ENCODE measurements around the gene CAPN5.
"Not testable (repeated sequence)": the region's sequence is repeated elsewhere in the genome, so short reads cannot be mapped to it uniquely, and the experiment has no call there.

Gene CAPN5

DNA sequence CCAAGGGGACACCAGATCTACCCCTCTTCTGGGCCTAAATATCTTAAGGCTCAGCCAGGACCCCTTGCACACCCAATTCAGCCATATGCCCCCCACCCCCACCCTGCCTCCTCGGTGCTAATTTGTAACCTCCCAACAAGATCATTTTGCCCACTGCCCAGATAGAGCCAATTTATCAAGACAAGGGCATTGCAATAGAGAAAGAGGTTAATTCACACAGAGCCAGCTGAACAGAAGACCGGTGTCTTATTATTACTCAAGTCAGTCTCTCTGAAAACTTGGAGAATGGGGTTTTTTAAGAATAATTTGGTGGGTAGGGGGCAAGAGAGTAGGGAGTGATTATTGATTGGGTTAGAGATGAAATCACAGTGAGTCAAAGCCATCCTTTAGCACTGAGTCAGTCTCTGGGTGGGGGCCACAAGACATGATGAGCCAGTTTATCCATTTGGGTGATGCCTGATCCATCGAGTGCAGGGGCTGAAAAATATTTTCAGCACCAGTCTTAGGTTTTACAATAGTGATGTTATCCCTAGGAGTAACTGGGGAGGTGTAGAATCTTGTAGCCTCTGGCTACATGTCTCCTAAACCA is 9.9 kb upstream of the CAPN5 start:
- Histone ChIP-seq H3K4me3 (no peak overlapping the region), H3K27ac (no peak overlapping the region)
- no peak for DNase-seq (ENCODE audit: low spot score)
- TF ChIP-seq, protein P1, sequence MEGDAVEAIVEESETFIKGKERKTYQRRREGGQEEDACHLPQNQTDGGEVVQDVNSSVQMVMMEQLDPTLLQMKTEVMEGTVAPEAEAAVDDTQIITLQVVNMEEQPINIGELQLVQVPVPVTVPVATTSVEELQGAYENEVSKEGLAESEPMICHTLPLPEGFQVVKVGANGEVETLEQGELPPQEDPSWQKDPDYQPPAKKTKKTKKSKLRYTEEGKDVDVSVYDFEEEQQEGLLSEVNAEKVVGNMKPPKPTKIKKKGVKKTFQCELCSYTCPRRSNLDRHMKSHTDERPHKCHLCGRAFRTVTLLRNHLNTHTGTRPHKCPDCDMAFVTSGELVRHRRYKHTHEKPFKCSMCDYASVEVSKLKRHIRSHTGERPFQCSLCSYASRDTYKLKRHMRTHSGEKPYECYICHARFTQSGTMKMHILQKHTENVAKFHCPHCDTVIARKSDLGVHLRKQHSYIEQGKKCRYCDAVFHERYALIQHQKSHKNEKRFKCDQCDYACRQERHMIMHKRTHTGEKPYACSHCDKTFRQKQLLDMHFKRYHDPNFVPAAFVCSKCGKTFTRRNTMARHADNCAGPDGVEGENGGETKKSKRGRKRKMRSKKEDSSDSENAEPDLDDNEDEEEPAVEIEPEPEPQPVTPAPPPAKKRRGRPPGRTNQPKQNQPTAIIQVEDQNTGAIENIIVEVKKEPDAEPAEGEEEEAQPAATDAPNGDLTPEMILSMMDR (IDR thresholded peaks at IDR 0.05), result no peak

DNA sequence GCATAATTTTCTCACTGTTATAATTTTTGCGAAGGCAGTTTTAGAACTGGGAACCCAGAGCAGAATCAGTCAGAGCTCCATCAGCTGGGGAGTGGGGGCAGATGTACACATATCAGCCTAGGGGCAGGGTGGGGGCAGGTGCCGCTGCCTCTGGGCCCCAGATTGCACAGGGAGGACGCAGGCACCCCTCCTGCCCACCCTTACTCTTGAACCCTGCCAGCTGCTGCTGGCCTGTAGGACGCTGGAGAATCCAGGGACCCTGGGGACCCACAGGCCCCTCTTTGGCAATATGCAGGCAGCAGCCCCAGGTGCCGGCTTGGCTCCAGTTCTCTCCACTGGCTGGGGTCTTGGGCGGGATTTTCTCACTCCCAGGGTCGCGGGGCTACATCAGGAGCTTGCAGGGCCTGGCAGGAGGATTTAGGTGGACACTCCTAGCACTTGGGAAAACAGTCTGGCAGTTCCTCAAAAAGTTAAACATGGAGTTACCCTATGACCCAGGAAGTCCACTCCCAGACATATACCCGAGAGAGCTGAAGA is 8.8 kb upstream of the CAPN5 start:
- H3K27ac ChIP-seq, result no peak overlapping the region
- TF ChIP-seq, protein P1 (IDR thresholded peaks at IDR 0.05), result no peak
- DNase-seq (ENCODE audit: low spot score), result no peak
- no peak overlapping the region for H3K4me3 ChIP-seq

DNA sequence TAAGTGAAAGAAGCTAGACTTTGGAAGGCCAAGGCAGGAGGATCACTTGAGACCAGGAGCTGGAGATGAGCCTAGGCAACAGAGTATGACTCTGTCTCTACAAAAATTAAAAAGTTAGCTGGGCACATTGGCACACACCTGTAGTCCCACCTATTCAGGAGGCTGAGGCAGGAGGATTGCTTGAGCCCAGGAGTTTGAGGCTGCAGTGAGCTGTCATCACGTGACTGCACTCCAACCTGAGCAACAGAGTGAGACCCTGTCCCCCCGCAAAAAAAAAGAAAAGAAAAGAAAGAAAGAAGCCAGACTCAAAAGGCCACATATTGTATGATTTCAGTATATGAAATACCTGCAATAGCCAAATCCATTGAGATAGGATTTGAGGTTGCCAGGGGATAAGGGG is 7.9 kb upstream of the CAPN5 start:
- no peak overlapping the region for H3K27ac ChIP-seq
- DNase-seq (ENCODE audit: low spot score), result no peak
- TF ChIP-seq, protein P1 (IDR thresholded peaks at IDR 0.05), result no peak

DNA sequence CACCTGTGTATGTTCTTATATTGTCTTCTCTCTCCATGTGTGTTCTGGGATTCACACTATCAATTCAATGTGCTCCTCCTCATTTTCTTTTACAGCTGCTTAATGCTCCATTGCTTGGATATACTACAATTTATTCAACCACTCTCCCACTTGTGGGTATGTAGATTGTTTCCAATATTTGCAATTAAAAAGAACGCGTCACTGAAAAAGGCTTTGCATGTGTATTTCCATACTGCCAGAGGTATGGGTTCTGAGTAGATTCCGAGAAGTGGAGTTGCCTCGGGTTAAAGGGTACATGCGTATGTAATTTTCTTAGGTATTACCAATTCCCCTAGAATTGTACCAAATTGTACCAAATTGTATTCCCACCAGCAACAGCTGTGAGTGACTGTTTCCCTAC is 7.0 kb upstream of the CAPN5 start:
- DNase-seq (ENCODE audit: low spot score), result no peak
- Histone ChIP-seq H3K27ac (no peak overlapping the region), H3K4me3 (no peak overlapping the region)
- TF ChIP-seq, protein P1 (IDR thresholded peaks at IDR 0.05), result no peak

More for the DNA sequence above, 7.9 kb upstream of the CAPN5 start:
- no peak overlapping the region for H3K4me3 ChIP-seq

DNA sequence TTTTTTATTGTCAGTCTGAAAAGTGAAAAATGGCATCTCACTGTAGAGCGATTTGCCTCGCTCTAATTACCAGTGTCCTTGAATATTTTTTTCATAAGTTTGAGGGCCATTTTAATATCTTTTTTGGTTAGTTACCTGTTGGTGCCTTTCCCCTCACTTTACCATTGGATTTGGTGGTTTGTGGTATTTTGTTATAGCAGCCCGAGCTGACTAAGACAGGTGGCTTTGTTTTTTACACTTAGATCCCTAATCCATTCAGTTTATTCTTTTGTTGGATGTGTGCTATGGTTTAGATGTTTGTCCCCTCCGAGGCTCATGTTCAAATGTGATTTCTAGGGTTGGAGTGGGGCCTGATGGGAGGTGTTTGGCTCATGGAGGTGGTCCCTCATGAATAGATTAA is 6.5 kb upstream of the CAPN5 start:
- Histone ChIP-seq H3K4me3 (no peak overlapping the region), H3K27ac (no peak overlapping the region)
- TF ChIP-seq, protein P1 (IDR thresholded peaks at IDR 0.05), result no peak
- no peak for DNase-seq (ENCODE audit: low spot score)

DNA sequence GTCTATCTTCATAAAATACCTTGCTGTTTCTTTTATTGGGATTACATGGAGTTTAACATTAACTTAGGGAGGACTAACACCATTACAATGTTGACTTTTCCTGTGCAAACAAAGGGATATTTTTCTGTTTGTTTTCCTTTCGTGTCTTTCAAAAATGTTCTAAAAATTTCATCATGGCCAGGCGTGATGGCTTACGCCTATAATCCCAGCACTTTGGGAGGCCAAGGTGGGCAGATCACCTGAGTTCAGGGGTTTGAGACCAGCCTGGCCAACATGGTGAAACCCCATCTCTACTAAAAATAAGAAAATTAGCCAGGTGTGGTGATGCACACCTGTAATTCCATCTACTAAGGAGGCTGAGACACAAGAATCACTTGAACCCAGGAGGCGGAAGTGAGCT is 5.5 kb upstream of the CAPN5 start:
- H3K27ac ChIP-seq, H3K4me3 ChIP-seq: not testable (repeated sequence)

DNA sequence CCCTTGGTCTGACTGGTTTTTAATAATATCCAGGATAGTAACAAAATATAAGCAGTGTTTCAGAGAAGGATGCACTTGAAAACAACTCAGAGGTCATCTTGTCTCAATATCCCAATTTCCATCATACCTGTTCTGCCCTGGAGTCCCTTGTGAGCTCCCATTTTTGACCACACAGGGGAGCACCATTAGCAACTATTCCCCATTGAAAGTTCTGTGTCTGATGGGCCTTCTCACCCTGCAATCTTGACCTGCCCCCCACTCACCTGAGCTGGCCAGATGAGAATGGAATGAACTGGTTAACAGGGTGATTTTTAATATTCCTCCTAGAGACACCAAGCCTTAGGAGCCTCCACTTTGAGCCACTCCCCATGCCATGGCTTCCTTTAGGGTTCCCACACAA is 3.8 kb upstream of the CAPN5 start:
- TF ChIP-seq, protein P1 (IDR thresholded peaks at IDR 0.05), result no peak
- no peak overlapping the region for H3K4me3 ChIP-seq
- DNase-seq (ENCODE audit: low spot score), result no peak
- H3K27ac ChIP-seq, result no peak overlapping the region

More for the DNA sequence above, 5.5 kb upstream of the CAPN5 start:
- not testable (repeated sequence) for DNase-seq (ENCODE audit: low spot score)
